GM21786 (cell line): ENCODE data around the gene PIGV.
"Not testable (repeated sequence)": the region's sequence is repeated elsewhere in the genome, so short reads cannot be mapped to it uniquely, and the experiment has no call there.

ENCODE experiments used
- ATAC-seq: cut with Tn5 transposase; IDR thresholded peaks from one replicate; pipeline ENCODE4 v1.9.1; 2021; ENCODE audit not compliant: unreplicated experiment

Gene PIGV

GRCh38 chr1:26831546-26832248 lies 43.9 kb downstream of the PIGV start:
- ATAC-seq = no peak

DNA sequence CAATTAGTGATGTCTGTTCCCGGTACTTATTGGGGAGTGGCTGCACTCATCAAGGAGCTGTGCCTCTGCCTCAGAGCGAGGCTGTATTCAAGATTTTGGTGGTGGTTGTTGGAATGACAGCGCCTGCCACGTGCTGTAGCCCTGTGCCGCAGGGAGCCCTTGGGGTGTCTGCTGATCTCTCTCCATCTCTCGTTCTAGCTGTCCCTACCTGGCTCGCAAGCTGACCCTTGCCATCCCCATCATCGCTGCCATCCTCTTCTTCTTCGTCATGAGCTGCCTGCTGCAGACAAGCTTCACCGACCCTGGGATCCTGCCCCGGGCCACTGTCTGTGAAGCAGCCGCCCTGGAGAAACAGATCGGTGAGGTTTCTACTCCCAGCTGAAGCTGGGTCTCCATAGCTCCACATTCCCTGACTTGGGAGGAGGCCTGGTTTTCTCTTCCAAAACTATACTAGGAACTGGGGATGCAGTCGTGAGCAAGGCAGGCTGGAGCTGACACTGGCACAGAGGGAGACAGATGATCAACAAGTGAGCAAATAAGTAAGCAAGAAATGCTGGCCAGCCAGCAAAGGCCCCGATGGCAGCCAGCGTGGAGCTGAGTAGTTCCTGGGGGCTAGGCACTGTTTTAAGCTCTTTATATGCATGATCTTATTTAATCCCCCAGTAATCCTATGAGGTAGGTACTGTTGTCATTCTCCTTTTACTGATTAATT lies 44.7 kb downstream of the PIGV start:
- ATAC-seq = no peak

GRCh38 chr1:26833432-26834405 lies 46.0 kb downstream of the PIGV start:
- peak; percentile 78 for ATAC-seq

DNA sequence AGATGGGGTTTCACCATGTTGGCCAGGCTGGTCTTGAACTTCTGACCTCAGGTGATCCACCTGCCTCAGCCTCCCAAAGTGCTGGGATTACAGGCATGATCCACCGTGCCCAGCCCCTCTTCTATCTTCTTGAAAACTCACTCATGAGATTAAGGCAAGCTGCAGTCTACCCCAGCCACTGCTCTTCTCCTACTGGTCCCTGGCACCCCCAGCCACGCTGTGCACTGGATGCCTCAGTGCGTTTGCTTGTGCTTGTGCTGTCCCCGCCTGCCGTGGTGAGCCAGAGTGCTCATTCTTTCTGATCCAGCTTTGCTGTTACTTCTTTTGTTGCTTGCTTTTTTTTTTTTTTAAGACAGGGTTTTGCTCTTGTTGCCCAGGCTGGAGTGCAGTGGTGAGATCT lies 49.9 kb downstream of the PIGV start:
- not testable (repeated sequence) for ATAC-seq

DNA sequence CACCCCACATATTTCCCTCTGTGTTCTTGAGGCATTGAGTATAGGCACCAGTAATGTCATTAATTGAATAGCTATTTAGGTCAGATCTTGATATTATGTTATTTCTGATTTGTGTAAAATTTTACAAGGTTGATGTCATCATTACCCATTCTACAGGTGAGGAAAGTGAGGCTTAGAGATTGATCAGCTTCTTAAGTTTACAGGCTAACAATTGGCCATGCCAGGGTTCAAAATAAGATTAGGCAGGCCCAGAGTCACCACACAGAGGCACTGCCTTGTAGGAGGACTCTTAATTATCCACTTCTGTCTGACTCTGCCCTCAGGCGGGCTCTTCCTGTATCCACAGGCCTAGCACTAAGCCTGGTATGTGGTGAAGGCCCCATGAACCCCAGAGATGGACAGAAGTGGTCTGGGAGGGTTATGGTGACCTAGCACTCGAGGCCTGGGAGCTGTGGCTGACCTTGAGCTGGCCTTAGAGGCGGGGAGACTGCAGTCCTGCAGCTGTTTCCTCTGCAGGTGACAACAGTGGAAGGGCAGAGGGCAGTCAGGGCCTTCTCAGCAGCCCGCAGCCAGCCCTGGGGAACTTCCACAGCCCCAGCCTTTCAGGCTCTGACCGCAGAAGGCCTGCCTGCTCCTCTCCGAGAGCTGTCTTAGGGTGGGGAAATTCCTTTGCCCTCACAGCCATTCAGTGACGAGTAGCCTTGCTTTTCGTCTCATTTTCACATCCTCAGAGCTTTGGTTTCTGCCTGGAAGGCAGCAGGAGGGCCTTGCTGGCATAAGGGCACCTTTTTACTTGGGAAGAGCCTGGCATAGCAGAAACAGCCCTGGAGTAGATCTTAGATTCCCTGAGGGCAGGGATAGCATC lies 51.0 kb downstream of the PIGV start:
- peak; percentile 82 for ATAC-seq

DNA sequence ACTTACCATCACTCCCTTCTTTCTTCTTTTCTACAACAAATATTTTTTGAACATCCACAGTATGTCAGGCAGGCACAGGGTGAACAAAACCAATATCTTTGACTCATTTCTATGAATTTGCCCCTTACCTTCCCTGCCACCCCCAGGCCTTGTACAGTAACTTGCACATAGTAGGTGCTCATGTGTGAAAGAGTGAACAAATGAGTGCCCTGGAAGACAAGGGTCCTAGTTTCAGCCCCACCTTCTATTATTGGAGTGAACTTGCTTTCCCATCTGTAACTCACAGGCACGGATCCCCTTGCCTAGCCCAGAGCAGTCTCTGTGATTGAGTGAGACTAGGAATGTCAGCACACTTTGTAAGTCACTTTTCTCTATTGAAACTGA lies 51.6 kb downstream of the PIGV start:
- ATAC-seq = no peak

DNA sequence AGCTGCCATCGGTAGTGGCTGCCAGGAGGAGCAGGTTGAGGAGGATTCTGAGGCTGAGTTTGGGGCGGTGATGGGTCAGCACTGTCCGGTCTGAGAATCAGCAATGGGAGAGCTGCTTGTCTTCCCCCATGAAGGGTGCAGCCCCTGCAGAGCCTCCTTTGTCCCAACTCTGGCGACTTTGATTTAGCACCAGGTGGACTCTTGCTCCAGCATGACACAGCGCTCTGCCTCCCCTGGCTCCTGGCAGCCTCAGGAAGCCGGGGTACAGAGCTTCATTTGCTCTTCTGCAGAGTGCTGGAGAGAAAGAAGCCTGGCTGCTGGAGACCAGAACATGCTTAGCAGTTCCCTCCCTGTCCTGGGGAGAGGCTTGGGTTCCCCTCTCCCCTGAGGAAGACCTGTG lies 52.0 kb downstream of the PIGV start:
- no peak for ATAC-seq

GRCh38 chr1:26844424-26845196 lies 56.9 kb downstream of the PIGV start:
- ATAC-seq = no peak

DNA sequence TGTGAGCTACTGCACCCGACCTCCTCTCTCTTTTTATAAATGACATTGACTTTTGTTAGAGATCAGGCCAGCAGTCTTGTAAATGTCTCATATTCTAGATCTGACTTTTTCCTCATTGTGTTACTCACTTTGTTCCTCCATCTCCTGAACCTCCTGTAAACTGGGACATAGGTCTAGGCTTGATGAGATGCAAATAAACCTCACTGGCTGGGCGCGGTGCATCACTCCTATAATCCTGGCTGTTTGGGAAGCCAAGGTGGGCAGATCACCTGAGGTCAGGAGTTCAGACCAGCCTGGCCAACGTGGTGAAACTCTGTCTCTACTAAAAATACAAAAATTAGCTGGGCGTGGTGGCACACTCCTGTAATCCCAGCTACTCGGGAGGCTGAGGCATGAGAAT lies 60.1 kb downstream of the PIGV start:
- ATAC-seq = not testable (repeated sequence)
